WI38 (cell line): ENCODE measurements around the gene ZSWIM7.

Experiments
- H3K4me3 ChIP-seq: 2 replicates; pipeline ENCODE4 v1.5.1; 2011; ENCODE audit warnings: low read depth, mild to moderate bottlenecking, control low read depth, low read length
- CTCF ChIP-seq: IDR thresholded peaks from 2 replicates; pipeline ENCODE4 v1.5.1; 2012; ENCODE audit warnings: low read depth, mild to moderate bottlenecking, control low read depth, low read length

The ZSWIM7 gene

GRCh38 chr17:16007439-16007838 lies 7.9 kb upstream of the ZSWIM7 start:
- no peak overlapping the region for H3K4me3 ChIP-seq
- no peak for TF ChIP-seq CTCF

GRCh38 chr17:16005636-16006035 lies 6.1 kb upstream of the ZSWIM7 start:
- no peak overlapping the region for H3K4me3 ChIP-seq
- no peak for TF ChIP-seq CTCF

- H3K4me3 ChIP-seq, result no peak overlapping the region
- TF ChIP-seq CTCF, result no peak
These were observed 4.3 kb upstream of the ZSWIM7 start for GRCh38 chr17:16003841-16004240.

GRCh38 chr17:16002708-16003260 lies 3.3 kb upstream of the ZSWIM7 start:
- no peak for TF ChIP-seq CTCF
- no peak overlapping the region for H3K4me3 ChIP-seq

GRCh38 chr17:16001226-16001897 lies 1.9 kb upstream of the ZSWIM7 start:
- TF ChIP-seq CTCF, result no peak
- peak overlapping the region; percentile 79 for H3K4me3 ChIP-seq

GRCh38 chr17:15999974-16000827 lies 697 bp upstream of the ZSWIM7 start:
- H3K4me3 ChIP-seq, result peak overlapping the region; percentile 79
- no peak for TF ChIP-seq CTCF
